GM19455 (cell line): Measurements from ENCODE around the gene GBA3.
A peak's percentile ranks its signal among the peaks of the same experiment; 100 is the strongest.

Experiments
- ATAC-seq: cut with Tn5 transposase; IDR thresholded peaks from one replicate; pipeline ENCODE4 v1.9.1; 2021; ENCODE audit not compliant: unreplicated experiment

GBA3 gene

DNA sequence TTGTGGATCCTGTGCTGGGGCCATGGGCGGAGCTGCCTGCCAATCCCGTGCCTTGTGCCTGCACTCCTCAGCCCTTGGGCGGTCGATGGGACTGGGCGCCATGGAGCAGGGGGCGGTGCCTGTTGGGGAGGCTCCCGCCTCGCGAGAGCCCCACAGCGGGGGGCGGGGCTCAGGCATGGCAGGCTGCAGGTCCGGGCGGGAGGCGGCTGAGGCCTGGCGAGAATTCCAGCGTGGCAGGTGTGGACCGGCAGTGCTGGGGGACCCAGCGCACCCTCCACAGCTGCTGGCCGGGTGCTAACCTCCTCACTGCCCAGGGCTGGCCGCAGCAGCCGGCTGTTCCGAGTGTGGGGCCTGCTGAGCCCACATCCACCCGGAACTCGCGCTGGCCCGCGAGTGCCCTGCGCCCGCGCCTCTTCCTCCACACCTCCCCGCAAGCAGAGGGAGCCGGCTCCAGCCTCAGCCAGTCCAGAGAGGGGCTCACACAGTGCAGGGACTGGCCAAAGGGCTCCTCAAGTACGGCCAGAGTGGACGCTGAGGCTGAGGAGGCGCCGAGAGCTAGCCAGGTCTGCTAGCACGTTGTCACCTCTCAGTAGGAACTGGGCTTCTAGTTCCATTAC, 85.9 kb downstream of the GBA3 start:
- no peak for ATAC-seq

- no peak for ATAC-seq
Measured at GRCh38 chr4:22780317-22780716, 87.6 kb downstream of the GBA3 start.

- ATAC-seq = no peak
Measured at GRCh38 chr4:22780797-22781196, 88.1 kb downstream of the GBA3 start.

DNA sequence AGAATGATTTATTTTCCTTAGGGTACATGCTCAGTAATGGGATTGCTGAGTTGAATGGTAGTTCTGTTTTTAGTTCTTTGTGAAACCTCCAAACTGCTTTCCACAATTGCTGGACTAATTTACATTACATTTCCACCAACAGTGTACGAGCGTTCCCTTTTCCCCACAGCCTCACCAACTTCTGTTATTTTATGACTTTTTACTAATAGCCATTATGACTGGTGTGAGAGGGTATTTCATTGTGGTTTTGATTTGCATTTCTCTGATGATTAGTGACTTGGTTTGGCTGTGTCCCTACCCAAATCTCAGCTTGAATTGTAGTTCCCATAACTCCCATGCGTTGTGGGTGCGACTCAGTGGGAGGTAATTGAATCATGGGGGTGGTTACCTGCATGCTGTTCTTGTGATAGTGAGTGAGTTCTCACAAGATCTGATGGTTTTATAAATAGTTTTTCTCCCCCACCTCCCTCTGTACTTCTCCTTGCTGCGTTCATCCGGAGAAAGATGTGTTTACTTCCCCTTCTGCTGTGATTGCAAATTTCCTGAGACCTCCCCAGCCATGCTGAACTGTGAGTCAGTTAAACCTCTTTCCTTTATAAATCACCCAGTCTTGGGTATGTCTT, 95.1 kb downstream of the GBA3 start:
- ATAC-seq = no peak

- ATAC-seq = no peak
Measured at GRCh38 chr4:22790631-22791030, 97.9 kb downstream of the GBA3 start.

DNA sequence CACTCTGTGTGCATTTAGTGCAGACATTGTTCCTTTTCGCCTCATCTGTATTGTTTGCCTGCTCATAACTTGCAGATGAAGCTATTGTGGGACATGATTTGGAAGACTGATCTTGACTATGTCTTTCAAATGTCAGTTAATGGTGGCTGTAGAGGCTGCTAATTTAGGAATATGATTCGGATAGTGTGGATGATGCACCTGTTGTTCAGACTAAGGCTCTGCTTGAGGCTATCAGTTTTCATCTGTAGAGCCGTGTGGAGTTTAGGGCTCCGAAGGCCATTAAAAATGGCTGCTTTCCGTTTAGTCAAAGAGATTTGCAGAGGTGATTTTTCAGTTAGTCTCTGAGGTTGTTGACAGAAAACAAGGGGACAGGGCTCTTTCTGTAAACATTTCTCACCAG, 102.0 kb downstream of the GBA3 start:
- ATAC-seq = no peak

DNA sequence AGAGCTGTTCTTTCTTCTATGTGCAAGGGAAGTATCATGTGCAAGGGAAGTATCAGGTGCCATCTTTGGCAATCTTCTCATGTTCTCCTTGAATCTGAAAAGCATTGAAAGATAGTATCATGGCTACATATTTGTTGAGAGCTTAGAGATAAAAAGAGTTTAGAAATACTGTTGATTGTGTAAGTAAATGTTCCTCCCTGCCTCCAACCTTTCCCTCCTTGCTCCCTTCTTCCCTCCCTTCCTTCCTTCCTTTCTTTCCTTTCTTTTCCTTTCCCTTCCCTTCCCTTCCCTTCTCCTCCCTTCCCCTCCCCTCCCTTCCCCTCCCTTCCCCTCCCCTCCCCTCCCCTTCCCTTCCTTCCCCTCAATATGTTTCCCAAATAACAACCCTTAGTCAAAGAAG, 108.7 kb downstream of the GBA3 start:
- no peak for ATAC-seq

DNA sequence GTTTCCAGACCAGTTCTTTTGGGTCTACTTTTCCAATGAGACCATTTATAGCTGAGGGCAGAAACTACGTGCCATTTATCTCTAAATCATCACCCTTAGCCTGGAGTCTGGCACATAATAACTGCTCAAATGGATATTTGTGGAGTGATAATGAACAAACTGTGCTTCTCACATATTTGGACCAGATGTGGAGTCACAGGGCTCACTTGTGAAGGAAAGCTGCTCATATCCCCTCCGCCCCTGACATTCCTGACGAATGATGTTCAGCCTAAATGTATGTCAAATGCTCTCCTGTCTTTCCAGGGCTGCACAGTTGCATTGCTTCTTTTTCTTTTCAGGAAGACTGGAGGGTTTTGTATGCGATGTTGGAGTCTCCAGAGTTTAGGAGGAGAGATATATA, 110.1 kb downstream of the GBA3 start:
- ATAC-seq = no peak

DNA sequence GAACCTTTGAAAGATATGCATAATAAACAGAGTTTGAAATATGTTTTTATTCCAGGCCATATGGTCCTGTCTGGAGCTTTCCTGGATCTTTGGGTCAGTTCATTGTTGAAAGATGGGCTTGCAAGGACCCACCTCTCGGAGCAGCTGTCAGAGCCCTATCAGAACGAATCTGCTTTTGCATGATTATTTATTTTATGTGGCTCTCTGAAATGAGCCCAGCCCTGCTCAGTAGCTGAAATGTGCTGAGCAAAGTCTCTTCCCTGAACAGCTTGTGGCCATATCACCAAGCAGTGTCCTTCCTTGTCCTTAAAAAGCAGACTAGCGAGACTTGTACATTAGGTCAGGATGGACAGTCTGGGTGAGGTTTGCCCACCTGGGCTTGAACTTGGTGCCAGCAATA, 110.8 kb downstream of the GBA3 start:
- ATAC-seq = no peak

- no peak for ATAC-seq
Measured at GRCh38 chr4:22814906-22815305, 122.2 kb downstream of the GBA3 start.

GRCh38 chr4:22824091-22824490, 131.4 kb downstream of the GBA3 start:
- no peak for ATAC-seq

DNA sequence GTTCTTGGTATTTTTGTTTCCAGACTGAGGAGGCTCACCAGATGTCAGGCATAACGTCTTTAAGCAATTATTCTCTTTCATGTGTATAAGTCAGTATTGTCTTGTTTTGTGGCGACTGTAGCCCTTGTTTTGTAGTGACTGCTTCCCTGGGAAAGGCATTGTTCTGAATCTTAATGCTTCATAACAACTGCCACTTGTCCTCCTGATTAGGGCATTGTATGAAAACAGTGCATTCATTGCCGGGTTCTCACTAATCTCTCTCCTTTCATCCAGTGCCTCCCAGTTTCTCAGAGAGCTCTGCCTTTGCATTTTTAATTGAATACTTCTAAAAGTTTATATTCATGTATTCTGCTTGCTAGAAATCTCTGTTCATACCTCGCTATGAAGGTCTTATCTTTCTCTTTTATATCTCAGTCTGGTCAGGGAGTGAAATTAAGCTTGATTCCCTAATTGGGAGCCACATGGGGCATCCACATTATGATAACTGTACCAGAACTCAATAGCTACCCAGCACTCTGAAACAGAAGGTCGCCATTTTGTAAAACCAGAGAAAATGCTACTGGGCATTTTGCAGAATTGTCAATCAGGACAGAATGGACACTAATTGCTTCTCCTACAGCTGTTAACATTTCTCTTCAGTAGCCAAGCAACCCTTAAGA, 149.8 kb downstream of the GBA3 start:
- no peak for ATAC-seq

- no peak for ATAC-seq
Measured at GRCh38 chr4:22848332-22848731, 155.6 kb downstream of the GBA3 start.

DNA sequence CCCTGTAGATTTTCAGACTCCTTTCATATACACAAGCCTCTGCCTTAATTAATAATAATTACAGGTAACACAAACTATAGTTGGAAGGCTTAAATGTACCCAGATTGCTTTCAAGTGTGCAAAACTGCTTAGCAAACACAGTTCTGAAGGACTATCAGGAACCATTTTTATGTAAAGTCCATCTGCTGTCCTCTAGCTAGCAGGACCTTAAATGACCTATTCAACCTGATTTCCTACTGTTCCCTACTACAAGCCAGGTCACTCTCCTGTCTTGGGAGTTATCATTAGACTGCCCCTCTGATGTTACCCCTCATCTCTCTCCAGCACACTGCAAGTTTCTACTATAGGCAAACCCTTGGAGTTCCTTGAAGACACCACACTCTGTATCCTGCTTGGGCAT, 157.3 kb downstream of the GBA3 start:
- no peak for ATAC-seq

DNA sequence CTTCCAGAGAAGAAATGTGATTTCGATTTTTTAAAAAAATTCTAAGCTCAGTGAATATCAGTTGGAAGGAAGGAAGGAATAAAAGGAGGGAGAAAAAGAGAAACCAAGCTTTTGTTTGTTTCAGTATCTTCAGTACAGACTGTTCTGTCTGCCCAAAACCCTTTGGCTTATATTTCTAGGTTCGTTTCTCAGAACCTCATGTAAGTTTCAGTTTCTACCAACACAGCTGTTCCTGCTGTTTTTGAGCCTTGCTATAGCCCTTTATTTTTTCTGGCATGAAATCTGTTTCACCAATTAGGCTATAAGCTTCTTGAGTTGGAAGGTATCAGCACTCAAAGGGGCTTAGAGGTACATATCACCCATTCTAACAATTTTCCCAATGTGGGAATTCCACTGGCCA, 157.9 kb downstream of the GBA3 start:
- ATAC-seq = peak; percentile 75

DNA sequence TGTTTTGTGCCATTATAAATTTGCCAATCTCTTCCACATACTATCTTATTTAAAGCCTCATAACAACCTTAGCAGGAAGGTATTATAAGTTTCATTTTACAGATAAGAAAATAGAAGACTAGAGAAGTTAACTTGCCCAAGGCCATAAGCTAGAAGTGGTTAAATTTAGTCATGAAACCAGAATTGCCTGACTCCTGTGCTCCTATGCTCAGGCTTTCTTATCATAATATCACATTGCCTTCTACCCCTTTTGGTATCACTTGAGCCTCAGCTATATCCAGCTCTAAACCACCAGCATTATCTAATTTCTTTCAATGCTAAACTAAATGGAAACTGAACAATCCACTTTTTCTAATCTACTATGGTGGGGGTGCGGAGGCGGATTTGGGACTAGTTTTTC, 164.7 kb downstream of the GBA3 start:
- no peak for ATAC-seq

DNA sequence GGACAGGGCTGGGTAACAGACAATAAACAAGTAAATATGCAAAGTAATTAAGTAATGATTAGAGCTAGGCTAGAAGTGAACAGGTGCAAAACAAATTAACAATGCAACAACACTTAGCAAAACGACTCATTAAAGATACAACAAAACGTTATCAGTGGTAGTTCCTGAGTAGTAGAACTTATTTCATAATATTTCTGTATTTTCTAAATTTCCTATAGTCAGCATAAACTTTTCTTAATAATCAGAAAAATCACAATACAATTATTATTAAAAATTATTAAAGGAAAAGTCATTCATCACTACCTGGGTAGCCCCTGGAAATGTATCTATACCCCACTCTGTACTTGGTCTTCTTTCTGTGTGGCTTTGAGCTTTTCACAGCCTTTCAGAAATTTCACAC, 166.6 kb downstream of the GBA3 start:
- ATAC-seq = no peak
